IMR-90 (cell line): ENCODE results near the gene CGB5. TPM values are rescaled to one million over a fixed set of nuclear protein-coding genes. Genes with fewer than 3 reads are reported as not detected.
"Not testable (repeated sequence)": the region's sequence is repeated elsewhere in the genome, so short reads cannot be mapped to it uniquely, and the experiment has no call there.

Experiments
- ATAC-seq: fragments of 200-7000 bp; cut with Tn5 transposase; 2 replicates; pipeline ENCODE4 v1.9.1; 2020; ENCODE audit warnings: low read depth, mild to moderate bottlenecking, moderate library complexity
- BruUV-seq: library from RNA; stranded (reverse); fragments of 400-500 nt; replicated peaks from 2 replicates; lab custom pipeline; 2021; lab: Mats Ljungman, UMichigan
- CTCF ChIA-PET: fragments of 300-600 bp; formaldehyde crosslinking; extraction: SDS; loops from one replicate; lab custom pipeline; 2021; ENCODE audit warnings: antibody characterized with exemption; lab: Yijun Ruan, JAX
- POLR2A ChIA-PET: fragments of 300-600 bp; sonication (Branson Sonifier 250); formaldehyde crosslinking; loops from one replicate; lab custom pipeline; 2022; ENCODE audit warnings: antibody characterized with exemption; ENCODE audit not compliant: unreplicated experiment; lab: Charles Lee
- DNase-seq: peaks from one replicate; pipeline ENCODE4 v3.0.0; 2013
- H2AFZ ChIP-seq: replicated peaks from 2 replicates; pipeline ENCODE3; 2013; ENCODE audit warnings: low read length, mild to moderate bottlenecking; ENCODE audit not compliant: poor library complexity
- H2AK5ac ChIP-seq: 2 replicates; pipeline ENCODE4 v1.6.1; 2013; ENCODE audit warnings: low read depth, low read length, inconsistent platforms
- H2AK9ac ChIP-seq: replicated peaks from 2 replicates; pipeline ENCODE3; 2013; ENCODE audit warnings: mild to moderate bottlenecking, low read depth, low read length, moderate library complexity; ENCODE audit not compliant: poor library complexity
- H2BK120ac ChIP-seq: 2 replicates; pipeline ENCODE4 v1.6.1; 2013; ENCODE audit warnings: low read depth, low read length, inconsistent platforms
- H2BK15ac ChIP-seq: 3 replicates; pipeline ENCODE4 v1.6.1; 2013; ENCODE audit warnings: low read depth, low read length, inconsistent platforms
- H2BK20ac ChIP-seq: 2 replicates; pipeline ENCODE4 v1.6.1; 2013; ENCODE audit warnings: low read depth, mild to moderate bottlenecking, inconsistent platforms, low read length, moderate library complexity
- H2BK5ac ChIP-seq: 2 replicates; pipeline ENCODE4 v1.6.1; 2013; ENCODE audit warnings: mild to moderate bottlenecking, low read depth, low read length, inconsistent platforms; ENCODE audit not compliant: poor library complexity, severe bottlenecking
- H3K14ac ChIP-seq: replicated peaks from 2 replicates; pipeline ENCODE4 v1.6.1; 2013; ENCODE audit warnings: low read depth, low read length, inconsistent platforms
- H3K18ac ChIP-seq: 2 replicates; pipeline ENCODE4 v1.6.1; 2013; ENCODE audit warnings: low read depth, low read length, control low read depth
- H3K23ac ChIP-seq: 2 replicates; pipeline ENCODE4 v1.6.1; 2013; ENCODE audit warnings: low read depth, low read length, inconsistent platforms
- H3K27ac ChIP-seq: 2 replicates; pipeline ENCODE4 v1.5.1; 2013; ENCODE audit warnings: mild to moderate bottlenecking, control low read depth, low read length; ENCODE audit not compliant: insufficient read depth
- H3K27me3 ChIP-seq: 2 replicates; pipeline ENCODE4 v1.6.1; 2013; ENCODE audit warnings: low read length; ENCODE audit not compliant: control insufficient read depth, insufficient read depth
- H3K36me3 ChIP-seq: 2 replicates; pipeline ENCODE4 v1.6.1; 2013; ENCODE audit warnings: low read length, mixed read lengths; ENCODE audit not compliant: control insufficient read depth, insufficient read depth
- H3K4ac ChIP-seq: 2 replicates; pipeline ENCODE4 v1.6.1; 2013; ENCODE audit warnings: low read depth, low read length, inconsistent platforms
- H3K4me1 ChIP-seq: 2 replicates; pipeline ENCODE4 v1.6.1; 2013; ENCODE audit warnings: low read length, mixed read lengths; ENCODE audit not compliant: control insufficient read depth, insufficient read depth
- H3K4me2 ChIP-seq: 2 replicates; pipeline ENCODE4 v1.6.1; 2013; ENCODE audit warnings: low read depth, mild to moderate bottlenecking, control low read depth, low read length, moderate library complexity
- H3K4me3 ChIP-seq: 2 replicates; pipeline ENCODE4 v1.5.1; 2013; ENCODE audit warnings: low read depth, mild to moderate bottlenecking, control low read depth, low read length, moderate library complexity; ENCODE audit not compliant: insufficient read depth
- H3K56ac ChIP-seq: 2 replicates; pipeline ENCODE4 v1.6.1; 2013; ENCODE audit warnings: low read length, inconsistent platforms; ENCODE audit not compliant: insufficient read depth; ENCODE audit errors: extremely low read depth
- H3K79me1 ChIP-seq, 2 experiments: 2 replicates each; pipeline ENCODE4 v1.6.1; 2013; ENCODE audit warnings: low read length in 2 of 2, inconsistent platforms in 1 of 2, low read depth in 1 of 2
- H3K9ac ChIP-seq: 2 replicates; pipeline ENCODE4 v1.6.1; 2013; ENCODE audit warnings: low read depth, low read length, control low read depth
- H3K9me1 ChIP-seq: 2 replicates; pipeline ENCODE4 v1.6.1; 2013; ENCODE audit warnings: low read length, inconsistent platforms; ENCODE audit not compliant: insufficient read depth
- H3K9me3 ChIP-seq: 2 replicates; pipeline ENCODE4 v1.6.1; 2013; ENCODE audit warnings: low read length; ENCODE audit not compliant: control insufficient read depth, insufficient read depth
- H4K20me1 ChIP-seq: 2 replicates; pipeline ENCODE4 v1.6.1; 2013; ENCODE audit warnings: low read length, inconsistent platforms; ENCODE audit not compliant: insufficient read depth
- H4K5ac ChIP-seq: 2 replicates; pipeline ENCODE4 v1.6.1; 2013; ENCODE audit warnings: mild to moderate bottlenecking, low read depth, low read length, control low read depth
- H4K8ac ChIP-seq, 2 experiments: 2 replicates each; pipeline ENCODE4 v1.6.1; 2013; ENCODE audit warnings: low read depth in 2 of 2, low read length in 2 of 2, control low read depth in 1 of 2, inconsistent platforms in 1 of 2
- H4K91ac ChIP-seq: 2 replicates; pipeline ENCODE4 v1.6.1; 2013; ENCODE audit warnings: low read depth, low read length, inconsistent platforms; ENCODE audit not compliant: insufficient read depth
- CTCF ChIP-seq: conservative IDR thresholded peaks from 2 replicates; pipeline ENCODE4 v1.5.1; 2012; ENCODE audit warnings: mild to moderate bottlenecking, low read depth, low read length, improper control_type of control experiment
- WGBS, 2 experiments: methylation state at CpG; one replicate each; pipeline versions ENCODE4 v1.1.5 to v1.1.7; 2013; ENCODE audit warnings: missing lambda C conversion rate in 2 of 2; ENCODE audit not compliant: insufficient read length in 1 of 2; ENCODE audit errors: extremely low coverage in 2 of 2; 5-methylcytosine and 5-hydroxymethylcytosine counted together
- dilution Hi-C: fragments of 300-500 bp; cut with HindIII; formaldehyde crosslinking; loops from one replicate; pipeline ENCODE4 v1.14.3; 2018; ENCODE audit warnings: low sequenced_read_pairs; ENCODE audit not compliant: unreplicated experiment
- in situ Hi-C: fragments of 300-500 bp; cut with MboI; formaldehyde crosslinking; loops from 3 replicates; pipeline ENCODE4 v1.14.3; 2019; ENCODE audit warnings: low sequenced_read_pairs, inconsistent platforms, mixed read lengths
- intact Hi-C: fragments of 100-400 bp; cut with micrococcal nuclease; formaldehyde crosslinking; loops from 2 replicates; pipeline ENCODE4 v1.10.0; 2022
- polyA plus RNA-seq, 3 experiments: library from polyadenylated mRNA; depleted of rRNA; stranded (reverse); fragments of >200 nt; gene quantifications; 2 replicates each; pipeline ENCODE4 v1.2.3, GENCODE V29; 2012; ENCODE audit warnings: low replicate concordance in 1 of 3
- total RNA-seq: library from RNA; depleted of rRNA; stranded (reverse); fragments of >200 nt; gene quantifications from 2 replicates; pipeline ENCODE4 v1.2.3, GENCODE V29; 2012

Gene CGB5
- total and polyA plus RNA-seq, 2 of the 4 experiments (the other 2 are of a cell fraction): not detected

- H3K4me3 ChIP-seq, POLR2A ChIA-PET, H2AK5ac ChIP-seq, H3K23ac ChIP-seq, H2BK15ac ChIP-seq, H3K18ac ChIP-seq, H3K9me3 ChIP-seq, H3K9ac ChIP-seq, H4K8ac ChIP-seq, H2BK5ac ChIP-seq, H3K56ac ChIP-seq, H3K14ac ChIP-seq, H2AFZ ChIP-seq, CTCF ChIA-PET, intact Hi-C loops, H4K5ac ChIP-seq, ATAC-seq, H2BK20ac ChIP-seq, dilution Hi-C loops, H2BK120ac ChIP-seq, H3K79me1 ChIP-seq, H4K91ac ChIP-seq, H3K9me1 ChIP-seq, H3K4ac ChIP-seq, H3K4me1 ChIP-seq, H3K27ac ChIP-seq, H3K27me3 ChIP-seq, H3K4me2 ChIP-seq, H2AK9ac ChIP-seq, BruUV-seq, H4K20me1 ChIP-seq, H3K36me3 ChIP-seq, in situ Hi-C loops, DNase-seq: not testable (repeated sequence)
- TF ChIP-seq CTCF: peak; percentile 30
- 80% methylated on average over 7 of the region's 18 CpGs; no CpG with 5 or more reads in 1 of the 2 experiments for WGBS, 2 experiments
Measured at GRCh38 chr19:49036815-49037214, 6.8 kb upstream of the CGB5 start, which contains the start of gene CGB1. CGB1 (minus strand) TSS chr19:49036895; CDS start chr19:49036711, 184 bp downstream.

DNA sequence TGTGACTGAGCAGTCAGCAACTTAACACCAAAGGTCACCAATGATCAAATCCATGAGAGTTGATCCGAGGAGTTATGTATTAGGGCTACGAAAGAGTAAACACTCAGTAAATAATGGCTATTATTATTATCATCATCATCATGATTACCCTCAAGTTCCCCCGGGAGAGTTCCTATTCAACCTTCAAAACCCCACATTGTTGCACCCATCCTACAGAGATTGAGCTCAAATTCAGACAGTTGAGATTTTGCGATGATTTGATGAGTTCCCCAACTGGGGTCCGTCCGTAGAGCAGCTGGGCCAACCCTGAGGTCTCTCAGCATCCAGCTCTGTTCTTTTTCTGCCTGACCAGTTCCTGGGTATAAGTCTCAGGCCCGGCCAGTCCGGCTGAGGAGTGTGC, 5.5 kb upstream of the CGB5 start:
- dilution Hi-C loops, POLR2A ChIA-PET, H2AFZ ChIP-seq, intact Hi-C loops, H2BK5ac ChIP-seq, H3K79me1 ChIP-seq, H2AK5ac ChIP-seq, in situ Hi-C loops, H3K4me1 ChIP-seq, H3K18ac ChIP-seq, H4K91ac ChIP-seq, H3K23ac ChIP-seq, H3K36me3 ChIP-seq, H3K9me1 ChIP-seq, H3K9ac ChIP-seq, CTCF ChIA-PET, H3K27ac ChIP-seq, H3K56ac ChIP-seq, H2BK20ac ChIP-seq, ATAC-seq, H3K14ac ChIP-seq, H3K4me3 ChIP-seq, H3K27me3 ChIP-seq, H2BK15ac ChIP-seq, H3K4me2 ChIP-seq, H2AK9ac ChIP-seq, H3K9me3 ChIP-seq, H4K5ac ChIP-seq, BruUV-seq, H4K20me1 ChIP-seq, DNase-seq, H4K8ac ChIP-seq: not testable (repeated sequence)
- H2BK120ac ChIP-seq: 0 out of 2 replicates have a peak overlapping the region, but pooled peaks have one; percentile 32
- peak overlapping the region; percentile 7; the same call in 1 of the 2 replicates for H3K4ac ChIP-seq
- no CpG with 5 or more reads among the region's 8 CpGs for WGBS, 2 experiments
